ENCODE results near the gene OBSCN. TPM values are rescaled to one million over a fixed set of nuclear protein-coding genes. Genes with fewer than 3 reads are reported as not detected.
A peak's percentile ranks its signal among the peaks of the same experiment; 100 is the strongest.

OBSCN gene
- total and polyA plus RNA-seq, 12 donors, result 0.90 to 18.0 (median 5.9) TPM

DNA sequence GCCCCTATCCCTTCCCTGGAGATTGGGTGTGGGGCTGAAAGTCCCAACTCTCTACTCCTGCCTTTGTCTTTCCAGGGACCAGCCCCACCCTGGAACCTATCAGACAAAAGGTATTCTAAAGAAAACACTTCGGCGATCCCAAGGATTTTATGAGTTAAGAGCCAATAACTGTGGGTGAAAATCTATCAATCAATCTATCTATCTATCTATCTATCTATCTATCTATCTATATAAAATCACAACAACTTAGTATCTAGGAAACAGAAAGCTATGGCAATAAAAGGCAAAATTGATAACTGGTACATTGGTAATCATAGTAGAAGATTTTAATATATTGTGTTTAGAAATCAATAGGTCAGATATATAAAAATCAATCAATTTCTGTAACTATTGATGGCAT lies 175.9 kb downstream of the OBSCN start:
- WGBS, 4 donors, result 57 to 95% (median 89%) methylated on average over 2 of the region's 2 CpGs
- intact Hi-C loops (cut with DNase I), result no loop called here

DNA sequence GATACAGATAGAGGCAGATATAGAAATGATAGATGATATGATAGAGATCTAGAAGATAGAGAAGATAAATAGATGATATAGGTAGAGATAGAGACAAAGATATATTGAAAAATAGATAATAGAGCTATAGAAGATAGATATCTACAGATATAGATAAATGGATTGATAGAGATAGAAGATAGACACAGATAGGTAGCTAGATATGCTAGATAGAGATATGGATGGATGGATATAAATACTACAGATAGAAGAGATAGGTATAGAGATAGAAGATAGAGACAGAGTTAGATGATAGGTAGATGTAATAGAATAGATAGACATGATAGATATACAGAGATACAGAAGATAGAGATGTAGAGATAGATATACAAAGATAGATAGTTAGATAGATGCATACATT lies 177.4 kb downstream of the OBSCN start:
- Histone ChIP-seq H3K4me3 (no peak overlapping the region), H3K36me3 (replicated peaks in 1 of 2) (no peaks in the 10 kb centered on the region), H3K4me1 (replicated peaks in 1 of 2) (no peaks in the 10 kb centered on the region), H3K9me3 (replicated peaks in 1 of 3) (no peaks in the 10 kb centered on the region), H3K27me3 (no peaks in the 10 kb centered on the region), H3K27ac (no peak overlapping the region)
- no peak for DNase-seq
- intact Hi-C loops (cut with DNase I), result loop anchor here in 1 of 2 donors (5.0 kb wide), 1 partner anchor 62 kb away; no protein-coding TSS in a partner anchor
- no peak for TF ChIP-seq POLR2A (IDR thresholded peaks at IDR 0.05)
- TF ChIP-seq, protein P1, sequence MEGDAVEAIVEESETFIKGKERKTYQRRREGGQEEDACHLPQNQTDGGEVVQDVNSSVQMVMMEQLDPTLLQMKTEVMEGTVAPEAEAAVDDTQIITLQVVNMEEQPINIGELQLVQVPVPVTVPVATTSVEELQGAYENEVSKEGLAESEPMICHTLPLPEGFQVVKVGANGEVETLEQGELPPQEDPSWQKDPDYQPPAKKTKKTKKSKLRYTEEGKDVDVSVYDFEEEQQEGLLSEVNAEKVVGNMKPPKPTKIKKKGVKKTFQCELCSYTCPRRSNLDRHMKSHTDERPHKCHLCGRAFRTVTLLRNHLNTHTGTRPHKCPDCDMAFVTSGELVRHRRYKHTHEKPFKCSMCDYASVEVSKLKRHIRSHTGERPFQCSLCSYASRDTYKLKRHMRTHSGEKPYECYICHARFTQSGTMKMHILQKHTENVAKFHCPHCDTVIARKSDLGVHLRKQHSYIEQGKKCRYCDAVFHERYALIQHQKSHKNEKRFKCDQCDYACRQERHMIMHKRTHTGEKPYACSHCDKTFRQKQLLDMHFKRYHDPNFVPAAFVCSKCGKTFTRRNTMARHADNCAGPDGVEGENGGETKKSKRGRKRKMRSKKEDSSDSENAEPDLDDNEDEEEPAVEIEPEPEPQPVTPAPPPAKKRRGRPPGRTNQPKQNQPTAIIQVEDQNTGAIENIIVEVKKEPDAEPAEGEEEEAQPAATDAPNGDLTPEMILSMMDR (IDR thresholded peaks at IDR 0.05), result no peak

More for the DNA sequence above, 175.9 kb downstream of the OBSCN start:
- Histone ChIP-seq H3K4me1 (replicated peaks in 1 of 2) (peaks cover 7% of the 10 kb centered on the region in 2 donors), H3K27me3 (no peaks in the 10 kb centered on the region), H3K4me3 (no peak overlapping the region), H3K9me3 (replicated peaks in 1 of 3) (no peaks in the 10 kb centered on the region), H3K36me3 (replicated peaks in 1 of 2) (no peaks in the 10 kb centered on the region), H3K27ac (no peak overlapping the region)
- TF ChIP-seq, protein P1 (IDR thresholded peaks at IDR 0.05), result no peak
- no peak for TF ChIP-seq POLR2A (IDR thresholded peaks at IDR 0.05)
- no peak for DNase-seq

DNA sequence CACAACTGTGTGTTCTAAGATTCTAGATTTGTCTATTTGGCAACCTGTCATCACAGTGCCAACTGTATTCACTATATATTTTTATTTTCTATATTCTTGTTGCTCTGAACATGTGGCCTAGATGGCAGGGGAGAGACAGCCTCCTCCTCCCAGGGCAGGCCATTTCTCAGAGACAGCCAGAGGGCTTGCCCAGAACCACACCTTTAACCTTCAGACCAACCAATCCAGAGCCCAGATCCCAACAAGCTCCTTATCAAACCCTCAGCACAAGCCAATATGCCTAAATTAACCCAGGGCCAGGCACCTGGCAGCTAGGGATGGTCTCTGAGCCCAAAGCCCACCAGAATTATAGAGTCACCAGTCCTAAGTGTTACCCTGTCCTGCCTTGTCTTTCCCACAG lies 179.5 kb downstream of the OBSCN start:
- Histone ChIP-seq H3K4me3 (no peak overlapping the region), H3K36me3 (replicated peaks in 1 of 2) (no peaks in the 10 kb centered on the region), H3K27me3 (no peaks in the 10 kb centered on the region), H3K27ac (no peak overlapping the region), H3K4me1 (replicated peaks in 1 of 2) (no peaks in the 10 kb centered on the region), H3K9me3 (replicated peaks in 1 of 3) (no peaks in the 10 kb centered on the region)
- no peak for DNase-seq
- intact Hi-C loops (cut with DNase I), result loop anchor here in 1 of 2 donors (5.0 kb wide), 1 partner anchor 60 kb away; no protein-coding TSS in a partner anchor
- TF ChIP-seq, protein P1 (IDR thresholded peaks at IDR 0.05), result no peak
- TF ChIP-seq POLR2A (IDR thresholded peaks at IDR 0.05), result no peak

DNA sequence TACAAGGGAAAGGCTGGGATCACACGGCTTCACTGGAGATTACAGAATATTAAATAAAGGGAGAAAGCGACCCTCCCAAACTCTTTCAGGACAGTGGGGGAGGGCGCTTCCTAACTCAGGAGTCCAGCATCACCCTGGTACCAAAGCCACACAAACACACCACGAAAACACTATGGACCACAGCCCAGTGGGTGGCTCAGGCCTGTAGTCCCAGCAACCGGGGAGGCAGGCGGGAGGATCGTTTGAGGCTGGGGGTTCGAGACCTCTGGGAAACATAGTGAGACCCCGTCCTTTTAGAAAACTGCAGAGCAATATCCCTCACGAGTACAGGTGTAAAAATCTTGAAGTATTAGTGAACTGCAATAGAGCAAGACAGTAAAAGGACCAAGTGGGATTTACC lies 182.8 kb downstream of the OBSCN start:
- no peaks in the 10 kb centered on the region for H3K27me3 ChIP-seq
- intact Hi-C loops (cut with DNase I), result no loop called here
- H3K9me3 ChIP-seq (replicated peaks in 1 of 3), result no peaks in the 10 kb centered on the region
- no peak overlapping the region for H3K27ac ChIP-seq
- peaks cover 0 to 15% of the 10 kb centered on the region in 2 donors for H3K36me3 ChIP-seq (replicated peaks in 1 of 2)
- DNase-seq, result peak in 2 of 7 donors; percentile 6 to 13
- no peak overlapping the region for H3K4me3 ChIP-seq
- no peak for TF ChIP-seq POLR2A (IDR thresholded peaks at IDR 0.05)
- TF ChIP-seq, protein P1 (IDR thresholded peaks at IDR 0.05), result no peak
- 78 to 86% (median 86%) methylated on average over 10 of the region's 10 CpGs for WGBS, 4 donors
- H3K4me1 ChIP-seq (replicated peaks in 1 of 2), result peaks cover 0 to 3% of the 10 kb centered on the region in 2 donors

Measured in adrenal gland (tissue), 12 donors.